K562 (cell line): ENCODE measurements around the gene MVD. TPM values are rescaled to one million over a fixed set of nuclear protein-coding genes. Genes with fewer than 3 reads are reported as not detected.

Experiments
- ATAC-seq: fragments of 200-7000 bp; cut with Tn5 transposase; 3 replicates; pipeline ENCODE4 v1.9.1; 2020; ENCODE audit warnings: moderate library complexity
- BruUV-seq: library from RNA; stranded (reverse); fragments of 400-500 nt; replicated peaks from 2 replicates; lab custom pipeline; 2021; lab: Mats Ljungman, UMichigan
- CTCF ChIA-PET: fragments of 300-600 bp; formaldehyde crosslinking; extraction: SDS; loops from one replicate; lab custom pipeline; 2021; ENCODE audit warnings: low intra/inter-chr PET ratio; lab: Yijun Ruan, JAX
- POLR2A ChIA-PET: fragments of 300-600, 350-650 bp; sonication (Branson Sonifier 250); formaldehyde crosslinking; extraction: SDS; loops from one replicate; lab custom pipeline; 2021; ENCODE audit warnings: antibody characterized with exemption, inconsistent platforms; lab: Yijun Ruan, JAX
- DNase-seq, 4 experiments: peaks; one replicate each; pipeline versions ENCODE4 v3.0.0 to v3.0.0-alpha.2; 2011 to 2018; ENCODE audit warnings: low spot score in 3 of 4, mixed read lengths in 3 of 4; ENCODE audit errors: extremely low read depth in 1 of 4
- FAIRE-seq: peaks from 2 replicates; lab custom pipeline; 2011; peaks lifted over from hg19 to GRCh38; lab: Jason Lieb, UNC
- H2AFZ ChIP-seq: 2 replicates; pipeline ENCODE4 v1.6.0; 2011; ENCODE audit warnings: low read depth, low read length, control low read depth, inconsistent platforms
- H3K27ac ChIP-seq: fragments of 200-600 bp; 3 replicates; pipeline ENCODE4 v1.8.0; 2011; ENCODE audit warnings: low read depth, mild to moderate bottlenecking, control low read depth, inconsistent platforms, low read length, moderate library complexity, mixed read lengths; ENCODE audit errors: extremely low read depth
- H3K27me3 ChIP-seq, 2 experiments: fragments of 300-600 bp in 1 of 2; 2 replicates in 1 of 2; 3 replicates in 1 of 2; pipeline versions ENCODE4 v1.6.0 to v1.8.0; 2011; ENCODE audit warnings: inconsistent platforms in 2 of 2, low read length in 2 of 2, mild to moderate bottlenecking in 1 of 2, mixed read lengths in 1 of 2, moderate library complexity in 1 of 2; ENCODE audit not compliant: control insufficient read depth in 2 of 2, insufficient read depth in 2 of 2
- H3K36me3 ChIP-seq: fragments of 300-600 bp; 3 replicates; pipeline ENCODE4 v1.8.0; 2011; ENCODE audit warnings: mild to moderate bottlenecking, low read length, inconsistent platforms; ENCODE audit not compliant: control insufficient read depth, insufficient read depth
- H3K4me1 ChIP-seq, 2 experiments: fragments of 200-600 bp in 1 of 2; replicated peaks in 1 of 2; 2 replicates in 1 of 2; 3 replicates in 1 of 2; pipeline versions ENCODE4 v1.5.1 to v1.8.0; 2011; ENCODE audit warnings: inconsistent platforms in 2 of 2, low read length in 2 of 2, mild to moderate bottlenecking in 1 of 2, mixed read lengths in 1 of 2, moderate library complexity in 1 of 2; ENCODE audit not compliant: control insufficient read depth in 2 of 2, insufficient read depth in 2 of 2
- H3K4me2 ChIP-seq: 2 replicates; pipeline ENCODE4 v1.6.1; 2011; ENCODE audit warnings: low read length, control low read depth, inconsistent platforms, mixed read lengths; ENCODE audit not compliant: insufficient read depth
- H3K4me3 ChIP-seq: fragments of 200-600 bp; sonication (generic), shearing (Covaris generic); 2 replicates; pipeline ENCODE4 v1.5.1; 2016; ENCODE audit warnings: control low read depth, inconsistent platforms
- H3K79me2 ChIP-seq: fragments of 200-600 bp; 3 replicates; pipeline ENCODE4 v1.8.0; 2011; ENCODE audit warnings: low read length, inconsistent platforms; ENCODE audit not compliant: control insufficient read depth, insufficient read depth
- H3K9ac ChIP-seq, 2 experiments: 2 replicates each; pipeline versions ENCODE4 v1.6.0 to v1.6.1; 2011; ENCODE audit warnings: low read depth in 2 of 2, low read length in 2 of 2, control low read depth in 1 of 2, inconsistent platforms in 1 of 2, mild to moderate bottlenecking in 1 of 2, mixed read lengths in 1 of 2; ENCODE audit not compliant: insufficient read depth in 1 of 2
- H3K9me1 ChIP-seq: one replicate; pipeline ENCODE4 v1.6.0; 2011; ENCODE audit warnings: inconsistent platforms, mild to moderate bottlenecking, low read length, moderate library complexity; ENCODE audit not compliant: control insufficient read depth, insufficient read depth
- H3K9me3 ChIP-seq: replicated peaks from 2 replicates; pipeline ENCODE4 v1.5.1; 2011; ENCODE audit warnings: low read depth, low read length, inconsistent platforms; ENCODE audit not compliant: control insufficient read depth, insufficient read depth
- H4K20me1 ChIP-seq: replicated peaks from 2 replicates; pipeline ENCODE4 v1.6.1; 2011; ENCODE audit warnings: low read length, inconsistent platforms, mixed read lengths; ENCODE audit not compliant: control insufficient read depth, insufficient read depth
- SIN3A ChIP-seq, 2 experiments: fragments of 150-350 bp in 1 of 2; IDR thresholded peaks; 2 replicates each; pipeline ENCODE4 v1.6.1; 2011 to 2016; ENCODE audit warnings: borderline replicate concordance in 2 of 2, low read depth in 2 of 2, low read length in 2 of 2, mild to moderate bottlenecking in 2 of 2, moderate library complexity in 2 of 2; ENCODE audit not compliant: control insufficient read depth in 1 of 2
- WGBS: fragments of 100-300 bp; shearing (Covaris generic); methylation state at CpG from one replicate; pipeline ENCODE4 v1.1.6; 2016; ENCODE audit warnings: low coverage, mixed read lengths; ENCODE audit not compliant: insufficient coverage; ENCODE audit errors: missing lambda C conversion rate; 5-methylcytosine and 5-hydroxymethylcytosine counted together
- in situ Hi-C: fragments of 300-500 bp; cut with MboI; formaldehyde crosslinking; loops from 4 replicates; pipeline ENCODE4 v1.15.0; 2018; ENCODE audit warnings: inconsistent platforms, mixed read lengths
- intact Hi-C: fragments of 100-400 bp; cut with micrococcal nuclease; formaldehyde crosslinking; loops from 2 replicates; pipeline ENCODE4 v1.14.2; 2022
- polyA plus RNA-seq, 8 experiments: library from polyadenylated mRNA; depleted of rRNA in 4 of 8; stranded (reverse) in 5 of 8; unstranded in 3 of 8; fragments of >200 nt; fragmentation: Nextera tagmentation in 2 of 8; fragmentation: Illumina TruSeq in 1 of 8; extraction: Ambion mirVana in 2 of 8; extraction: Trizol in 1 of 8; gene quantifications; 2 replicates each; pipeline versions ENCODE4 v1.2.1 to v1.2.3, GENCODE V29; 2011 to 2014; ENCODE audit warnings: inconsistent platforms in 1 of 8, missing spikeins in 1 of 8
- total RNA-seq, 7 experiments: library from RNA; depleted of rRNA in 6 of 7; stranded (reverse); fragments of >200 nt in 6 of 7; fragmentation: Illumina TruSeq in 2 of 7; extraction: Trizol in 2 of 7; gene quantifications; 2 replicates each; pipeline versions ENCODE4 v1.2.1 to v1.2.3, GENCODE V29; 2011 to 2021; ENCODE audit warnings: low replicate concordance in 1 of 7
- TF ChIP-seq, protein P1 (sequence below), 2 experiments: fragments of 150-350 bp in 1 of 2; IDR thresholded peaks; 2 replicates each; pipeline ENCODE4 v1.6.1; 2012 to 2016; ENCODE audit warnings: low read depth in 2 of 2, low read length in 2 of 2, mild to moderate bottlenecking in 1 of 2, moderate library complexity in 1 of 2
- TF ChIP-seq, protein P2 (sequence below): fragments of 250-450 bp; sonication (Bioruptor Pico); IDR thresholded peaks from 2 replicates; pipeline ENCODE4 v1.8.0; 2021; ENCODE audit warnings: borderline replicate concordance, mild to moderate bottlenecking, moderate library complexity; ENCODE audit not compliant: poor library complexity, severe bottlenecking

The MVD gene
- total and polyA plus RNA-seq, 9 of the 15 experiments (the other 6 are each of a cell fraction or from before 2014, with no cell fraction given) = 12.2 to 141 (median 45.3) TPM

DNA sequence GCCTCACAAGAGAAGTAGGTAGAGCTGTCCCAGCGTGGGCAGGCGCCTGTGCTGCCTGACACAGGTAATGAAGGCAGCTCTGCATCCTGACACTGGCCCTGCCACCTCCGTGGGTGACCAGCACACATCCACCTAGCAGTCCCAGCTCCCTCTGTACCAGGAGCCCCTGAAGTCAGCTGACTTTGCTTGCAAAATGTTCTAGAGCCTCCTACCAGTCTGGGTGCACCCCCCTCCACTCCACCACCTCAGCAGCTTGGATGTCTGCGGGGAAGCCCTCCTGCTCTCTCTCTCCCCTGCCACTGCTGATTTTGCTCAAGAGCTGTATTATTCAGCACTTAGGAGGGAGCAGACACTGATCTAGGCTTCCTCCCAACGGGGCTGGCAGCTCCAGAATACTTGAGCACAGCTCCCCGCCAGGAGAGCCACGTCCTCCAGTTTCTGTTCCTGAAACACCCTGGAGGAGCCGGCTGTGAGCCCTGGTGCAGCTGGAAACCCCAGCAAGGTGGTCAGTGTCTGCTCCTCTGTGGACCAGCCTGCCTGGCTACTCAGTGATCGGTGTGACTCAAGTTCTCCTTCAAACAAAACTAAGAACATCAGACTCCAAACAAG is 42.3 kb upstream of the MVD start:
- FAIRE-seq (peak; percentile 79), ATAC-seq (peak; percentile 2; the same call in 1 of the 3 replicates), DNase-seq (peak in 1 of 4 experiments; percentile 52)
- TF ChIP-seq, protein P1, sequence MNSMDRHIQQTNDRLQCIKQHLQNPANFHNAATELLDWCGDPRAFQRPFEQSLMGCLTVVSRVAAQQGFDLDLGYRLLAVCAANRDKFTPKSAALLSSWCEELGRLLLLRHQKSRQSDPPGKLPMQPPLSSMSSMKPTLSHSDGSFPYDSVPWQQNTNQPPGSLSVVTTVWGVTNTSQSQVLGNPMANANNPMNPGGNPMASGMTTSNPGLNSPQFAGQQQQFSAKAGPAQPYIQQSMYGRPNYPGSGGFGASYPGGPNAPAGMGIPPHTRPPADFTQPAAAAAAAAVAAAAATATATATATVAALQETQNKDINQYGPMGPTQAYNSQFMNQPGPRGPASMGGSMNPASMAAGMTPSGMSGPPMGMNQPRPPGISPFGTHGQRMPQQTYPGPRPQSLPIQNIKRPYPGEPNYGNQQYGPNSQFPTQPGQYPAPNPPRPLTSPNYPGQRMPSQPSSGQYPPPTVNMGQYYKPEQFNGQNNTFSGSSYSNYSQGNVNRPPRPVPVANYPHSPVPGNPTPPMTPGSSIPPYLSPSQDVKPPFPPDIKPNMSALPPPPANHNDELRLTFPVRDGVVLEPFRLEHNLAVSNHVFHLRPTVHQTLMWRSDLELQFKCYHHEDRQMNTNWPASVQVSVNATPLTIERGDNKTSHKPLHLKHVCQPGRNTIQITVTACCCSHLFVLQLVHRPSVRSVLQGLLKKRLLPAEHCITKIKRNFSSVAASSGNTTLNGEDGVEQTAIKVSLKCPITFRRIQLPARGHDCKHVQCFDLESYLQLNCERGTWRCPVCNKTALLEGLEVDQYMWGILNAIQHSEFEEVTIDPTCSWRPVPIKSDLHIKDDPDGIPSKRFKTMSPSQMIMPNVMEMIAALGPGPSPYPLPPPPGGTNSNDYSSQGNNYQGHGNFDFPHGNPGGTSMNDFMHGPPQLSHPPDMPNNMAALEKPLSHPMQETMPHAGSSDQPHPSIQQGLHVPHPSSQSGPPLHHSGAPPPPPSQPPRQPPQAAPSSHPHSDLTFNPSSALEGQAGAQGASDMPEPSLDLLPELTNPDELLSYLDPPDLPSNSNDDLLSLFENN (IDR thresholded peaks at IDR 0.05; ENCODE audit: low read depth in 2 of 2, low read length in 2 of 2) = no peak
- TF ChIP-seq, protein P2, sequence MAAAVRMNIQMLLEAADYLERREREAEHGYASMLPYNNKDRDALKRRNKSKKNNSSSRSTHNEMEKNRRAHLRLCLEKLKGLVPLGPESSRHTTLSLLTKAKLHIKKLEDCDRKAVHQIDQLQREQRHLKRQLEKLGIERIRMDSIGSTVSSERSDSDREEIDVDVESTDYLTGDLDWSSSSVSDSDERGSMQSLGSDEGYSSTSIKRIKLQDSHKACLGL (CRISPR knock-in tag) = no peak
- TF ChIP-seq SIN3A (IDR thresholded peaks at IDR 0.05; ENCODE audit: borderline replicate concordance in 2 of 2, control insufficient read depth in 1 of 2, low read depth in 2 of 2, low read length in 2 of 2) = 0 out of 4 replicates have a peak, but pooled peaks of 1 of the 2 experiments have one; percentile 9
- intact Hi-C loops (loop anchor here (5.0 kb wide), 1 partner anchor 43 kb away; the partner anchor contains the start of gene MVD), in situ Hi-C loops (no loop called here)
- Histone ChIP-seq H3K9ac (peak overlapping the region; percentile 86 to 99), H3K4me1 (peaks cover 16 to 79% of the 10 kb centered on the region in 2 experiments), H4K20me1 (peaks cover 11% of the 10 kb centered on the region; the same call in 1 of the 2 replicates), H2AFZ (0 out of 2 replicates have a peak overlapping the region, but pooled peaks have one; percentile 1), H3K4me3 (peak overlapping the region; percentile 98), H3K79me2 (peaks cover 85% of the 10 kb centered on the region), H3K27ac (peak overlapping the region; percentile 70), H3K27me3 (no peaks in the 10 kb centered on the region), H3K4me2 (peak overlapping the region; percentile 90), H3K36me3 (peaks cover 58% of the 10 kb centered on the region; the same call in 2 of the 3 replicates), H3K9me3 (no peaks in the 10 kb centered on the region), H3K9me1 (peaks cover 3% of the 10 kb centered on the region)
- ChIA-PET POLR2A (interaction anchor here (0.6 to 2.2 kb wide), 8 partner anchors 9 to 79 kb away, joined by 3 to 12 read pairs (median 3); no protein-coding TSS in a partner anchor), CTCF (no interaction called here)
- TSS peak; percentile 72 for BruUV-seq
- 18% methylated on average over 9 of the region's 9 CpGs for WGBS
